Measurements from ENCODE around the gene ZNF845. TPM values are rescaled to one million over a fixed set of nuclear protein-coding genes. Genes with fewer than 3 reads are reported as not detected.

ZNF845 gene
- total RNA-seq, 4 donors from 2014 or later, result 4.2 to 7.1 (median 5.2) TPM

DNA sequence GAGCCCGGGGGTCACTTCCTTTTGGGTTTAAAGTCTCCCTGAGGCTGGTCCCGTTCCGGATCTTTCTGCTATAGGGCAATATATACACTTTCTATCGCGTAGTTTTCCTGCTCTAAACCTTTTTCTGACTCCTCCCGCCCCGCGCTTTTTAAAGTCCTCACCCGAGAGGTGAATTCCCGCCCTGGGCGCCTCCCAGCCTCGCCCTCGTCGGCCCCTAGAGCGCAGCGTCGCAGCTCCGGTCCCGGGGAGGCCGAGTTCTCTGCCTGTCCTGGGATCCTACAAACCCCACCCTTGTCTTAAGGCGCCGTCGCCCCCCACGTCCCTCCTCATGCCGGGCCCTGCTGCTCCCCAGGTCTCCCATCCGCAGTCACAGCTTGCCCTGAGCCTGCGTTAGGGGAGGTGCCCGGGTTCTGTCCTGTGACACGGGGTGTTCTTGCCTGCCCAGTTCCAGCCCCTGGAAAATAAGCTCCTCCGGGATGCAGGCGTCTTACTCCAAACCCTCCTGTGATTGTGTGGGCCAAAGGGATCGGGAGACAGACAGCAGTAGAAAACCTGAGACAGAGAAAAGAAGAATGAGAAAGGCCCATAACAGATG, 32.4 kb downstream of the ZNF845 start:
- 1% methylated on average over 32 of the region's 32 CpGs for WGBS
- Histone ChIP-seq H3K36me3 (no peaks in the 10 kb centered on the region), H3K27me3 (no peaks in the 10 kb centered on the region), H3K4me3 (peak overlapping the region; percentile 66), H3K9me3 (no peaks in the 10 kb centered on the region), H3K27ac (peak overlapping the region; percentile 76), H3K4me1 (peaks cover 10% of the 10 kb centered on the region)
- TF ChIP-seq EP300 (IDR thresholded peaks at IDR 0.05), result no peak
- TF ChIP-seq POLR2A (IDR thresholded peaks at IDR 0.05), result no peak
- no peak for TF ChIP-seq POLR2AphosphoS5 (IDR thresholded peaks at IDR 0.05)
- TF ChIP-seq, protein P1, sequence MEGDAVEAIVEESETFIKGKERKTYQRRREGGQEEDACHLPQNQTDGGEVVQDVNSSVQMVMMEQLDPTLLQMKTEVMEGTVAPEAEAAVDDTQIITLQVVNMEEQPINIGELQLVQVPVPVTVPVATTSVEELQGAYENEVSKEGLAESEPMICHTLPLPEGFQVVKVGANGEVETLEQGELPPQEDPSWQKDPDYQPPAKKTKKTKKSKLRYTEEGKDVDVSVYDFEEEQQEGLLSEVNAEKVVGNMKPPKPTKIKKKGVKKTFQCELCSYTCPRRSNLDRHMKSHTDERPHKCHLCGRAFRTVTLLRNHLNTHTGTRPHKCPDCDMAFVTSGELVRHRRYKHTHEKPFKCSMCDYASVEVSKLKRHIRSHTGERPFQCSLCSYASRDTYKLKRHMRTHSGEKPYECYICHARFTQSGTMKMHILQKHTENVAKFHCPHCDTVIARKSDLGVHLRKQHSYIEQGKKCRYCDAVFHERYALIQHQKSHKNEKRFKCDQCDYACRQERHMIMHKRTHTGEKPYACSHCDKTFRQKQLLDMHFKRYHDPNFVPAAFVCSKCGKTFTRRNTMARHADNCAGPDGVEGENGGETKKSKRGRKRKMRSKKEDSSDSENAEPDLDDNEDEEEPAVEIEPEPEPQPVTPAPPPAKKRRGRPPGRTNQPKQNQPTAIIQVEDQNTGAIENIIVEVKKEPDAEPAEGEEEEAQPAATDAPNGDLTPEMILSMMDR (IDR thresholded peaks at IDR 0.05), result no peak
- DNase-seq (ENCODE audit: low spot score in 2 of 2), result no peak

DNA sequence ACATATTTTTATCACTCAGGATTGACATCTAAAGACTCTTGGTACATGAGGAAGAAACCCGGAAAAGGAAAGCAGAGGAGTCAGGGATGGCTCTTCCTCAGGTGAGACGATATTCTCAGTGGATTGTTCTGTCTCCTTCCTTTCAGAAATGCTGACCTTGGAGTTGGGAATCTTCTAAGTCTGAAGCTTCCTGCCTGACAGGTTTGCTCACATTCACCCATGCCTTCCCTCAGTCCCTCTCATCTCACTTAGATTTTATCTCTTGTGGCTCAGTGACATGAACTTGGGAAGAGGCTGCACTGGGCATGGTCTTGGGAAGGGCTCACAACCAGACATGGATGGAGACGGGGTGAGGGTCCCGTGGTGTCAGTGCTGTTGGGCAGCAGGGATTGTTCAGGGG, 38.6 kb downstream of the ZNF845 start:
- Histone ChIP-seq H3K27me3 (no peaks in the 10 kb centered on the region), H3K4me3 (no peak overlapping the region), H3K27ac (no peak overlapping the region), H3K36me3 (peaks cover 49% of the 10 kb centered on the region), H3K4me1 (no peaks in the 10 kb centered on the region), H3K9me3 (no peaks in the 10 kb centered on the region)
- TF ChIP-seq POLR2AphosphoS5 (IDR thresholded peaks at IDR 0.05), result no peak
- no peak for DNase-seq (ENCODE audit: low spot score in 2 of 2)
- WGBS, result 79% methylated on average over 4 of the region's 4 CpGs

DNA sequence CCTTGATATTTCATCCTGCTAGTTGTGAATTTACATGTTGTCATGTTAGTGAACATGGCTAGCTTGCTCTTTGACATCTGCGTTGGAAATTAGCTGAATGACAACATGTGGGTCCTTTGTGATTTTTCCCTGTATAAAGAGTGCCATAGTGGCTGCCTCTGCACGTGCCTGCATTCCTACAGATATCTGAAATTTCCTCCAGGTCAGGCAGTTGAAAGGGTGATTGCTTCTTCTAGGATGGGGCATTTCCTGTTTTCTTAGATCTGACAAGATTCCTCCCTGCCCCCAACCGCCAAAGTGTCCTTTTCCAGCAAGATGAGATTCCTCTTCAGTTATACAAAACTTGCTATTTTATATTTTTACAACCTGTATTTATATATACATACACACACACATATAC, 40.7 kb downstream of the ZNF845 start:
- H3K27me3 ChIP-seq, result no peaks in the 10 kb centered on the region
- TF ChIP-seq EP300 (IDR thresholded peaks at IDR 0.05) (no peak), POLR2A (IDR thresholded peaks at IDR 0.05) (no peak), POLR2AphosphoS5 (IDR thresholded peaks at IDR 0.05) (no peak)
- TF ChIP-seq, protein P1 (IDR thresholded peaks at IDR 0.05), result no peak
- WGBS, result 71% methylated on average over 3 of the region's 3 CpGs
- no peak for DNase-seq (ENCODE audit: low spot score in 2 of 2)
- no peaks in the 10 kb centered on the region for H3K4me1 ChIP-seq
- H3K27ac ChIP-seq, result no peak overlapping the region
- H3K4me3 ChIP-seq, result no peak overlapping the region
- no peaks in the 10 kb centered on the region for H3K9me3 ChIP-seq
- H3K36me3 ChIP-seq, result peaks cover 70% of the 10 kb centered on the region

DNA sequence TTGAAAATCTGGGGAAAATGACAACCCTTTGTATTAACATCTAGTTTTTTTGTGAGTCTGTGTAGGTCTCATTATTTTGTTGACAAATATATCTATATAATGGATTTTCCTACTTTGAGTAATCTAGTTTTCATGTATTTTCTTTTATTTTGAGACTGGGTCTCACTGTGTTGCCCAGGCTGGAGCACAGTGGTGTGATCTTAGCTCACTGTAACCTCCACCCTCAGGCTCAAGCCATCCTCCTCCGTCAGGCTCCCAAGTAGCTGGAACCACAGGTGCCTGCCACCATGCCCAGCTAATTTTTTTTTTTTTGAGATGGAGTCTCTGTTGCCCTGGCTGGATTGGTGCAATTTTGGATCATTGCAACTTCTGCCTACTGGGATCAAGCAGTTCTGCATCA, 41.2 kb downstream of the ZNF845 start:
- no peak overlapping the region for H3K4me3 ChIP-seq
- DNase-seq (ENCODE audit: low spot score in 2 of 2), result no peak
- H3K9me3 ChIP-seq, result peaks cover 1% of the 10 kb centered on the region
- H3K27ac ChIP-seq, result no peak overlapping the region
- H3K36me3 ChIP-seq, result peaks cover 74% of the 10 kb centered on the region
- WGBS, result 100% methylated on average over 1 of the region's 1 CpG
- TF ChIP-seq POLR2AphosphoS5 (IDR thresholded peaks at IDR 0.05), result no peak
- TF ChIP-seq, protein P1 (IDR thresholded peaks at IDR 0.05), result no peak
- TF ChIP-seq EP300 (IDR thresholded peaks at IDR 0.05), result no peak
- TF ChIP-seq POLR2A (IDR thresholded peaks at IDR 0.05), result no peak
- no peaks in the 10 kb centered on the region for H3K27me3 ChIP-seq
- no peaks in the 10 kb centered on the region for H3K4me1 ChIP-seq

DNA sequence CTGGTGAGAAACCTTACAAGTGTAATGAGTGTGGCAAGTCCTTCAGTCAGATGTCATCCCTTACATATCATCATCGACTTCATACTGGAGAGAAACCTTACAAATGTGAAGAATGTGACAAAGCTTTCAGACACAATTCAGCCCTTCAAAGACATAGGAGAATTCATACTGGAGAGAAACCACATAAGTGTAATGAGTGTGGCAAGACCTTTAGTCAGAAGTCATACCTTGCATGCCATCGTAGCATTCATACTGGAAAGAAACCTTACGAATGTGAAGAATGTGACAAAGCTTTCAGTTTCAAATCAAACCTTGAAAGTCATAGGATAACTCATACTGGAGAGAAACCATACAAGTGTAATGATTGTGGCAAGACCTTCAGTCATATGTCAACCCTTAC, 47.8 kb downstream of the ZNF845 start:
- H3K27ac ChIP-seq, result no peak overlapping the region
- no peak for DNase-seq (ENCODE audit: low spot score in 2 of 2)
- TF ChIP-seq POLR2A (IDR thresholded peaks at IDR 0.05) (no peak), POLR2AphosphoS5 (IDR thresholded peaks at IDR 0.05) (no peak), EP300 (IDR thresholded peaks at IDR 0.05) (no peak)
- TF ChIP-seq, protein P1 (IDR thresholded peaks at IDR 0.05), result no peak
- 95% methylated on average over 3 of the region's 3 CpGs for WGBS
- peaks cover 71% of the 10 kb centered on the region for H3K36me3 ChIP-seq
- H3K4me3 ChIP-seq, result no peak overlapping the region
- H3K9me3 ChIP-seq, result peaks cover 36% of the 10 kb centered on the region
- H3K27me3 ChIP-seq, result no peaks in the 10 kb centered on the region
- H3K4me1 ChIP-seq, result no peaks in the 10 kb centered on the region

DNA sequence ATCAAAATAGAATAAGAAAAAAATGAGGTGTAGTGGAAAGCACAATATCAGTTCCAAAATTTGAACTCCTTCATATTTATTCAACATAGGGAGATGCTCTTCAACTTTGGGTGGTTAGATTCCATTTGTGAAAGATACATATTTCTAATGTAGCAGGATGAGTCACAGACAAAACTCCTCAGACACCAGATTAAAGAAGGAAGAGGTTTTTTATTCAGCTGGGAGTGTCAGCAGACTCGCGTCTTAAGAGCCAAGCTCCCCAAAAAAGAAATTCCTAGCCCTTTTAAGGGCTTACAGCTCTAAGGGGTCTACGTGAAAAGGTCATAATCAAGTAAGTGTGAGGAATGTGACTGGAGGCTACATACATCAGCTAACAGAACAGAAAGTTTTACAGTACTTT, 54.6 kb downstream of the ZNF845 start:
- Histone ChIP-seq H3K27me3 (no peaks in the 10 kb centered on the region), H3K27ac (no peak overlapping the region), H3K36me3 (peaks cover 18% of the 10 kb centered on the region), H3K4me3 (no peak overlapping the region), H3K9me3 (peaks cover 20% of the 10 kb centered on the region), H3K4me1 (no peaks in the 10 kb centered on the region)
- DNase-seq (ENCODE audit: low spot score in 2 of 2), result no peak
- TF ChIP-seq, protein P1 (IDR thresholded peaks at IDR 0.05), result no peak
- TF ChIP-seq POLR2A (IDR thresholded peaks at IDR 0.05) (no peak), POLR2AphosphoS5 (IDR thresholded peaks at IDR 0.05) (no peak), EP300 (IDR thresholded peaks at IDR 0.05) (no peak)
- WGBS, result 53% methylated on average over 3 of the region's 3 CpGs

All from suprapubic skin (tissue), 4 donors.